Osteoblast (primary cell): Measurements from ENCODE around the gene CHD2. TPM values are rescaled to one million over a fixed set of nuclear protein-coding genes. Genes with fewer than 3 reads are reported as not detected.

ENCODE experiments used
- DNase-seq: peaks from one replicate; pipeline ENCODE4 v3.0.0; 2011; ENCODE audit warnings: low spot score, mixed read lengths; ENCODE audit not compliant: insufficient read length; ENCODE audit errors: missing footprints
- H2AFZ ChIP-seq: 2 replicates; pipeline ENCODE4 v1.6.0; 2011; ENCODE audit warnings: mild to moderate bottlenecking, low read length
- H3K27ac ChIP-seq: 2 replicates; pipeline ENCODE4 v1.5.1; 2011; ENCODE audit warnings: mild to moderate bottlenecking, low read depth, low read length, moderate library complexity
- H3K27me3 ChIP-seq: 2 replicates; pipeline ENCODE4 v1.6.0; 2012; ENCODE audit warnings: mild to moderate bottlenecking, control low read depth, inconsistent platforms, low read length, moderate library complexity; ENCODE audit not compliant: insufficient read depth
- H3K36me3 ChIP-seq: 2 replicates; pipeline ENCODE4 v1.5.1; 2011; ENCODE audit warnings: mild to moderate bottlenecking, low read length, control low read depth, moderate library complexity; ENCODE audit not compliant: insufficient read depth
- H3K4me1 ChIP-seq: 2 replicates; pipeline ENCODE4 v1.5.1; 2011; ENCODE audit warnings: mild to moderate bottlenecking, low read length, control low read depth, moderate library complexity; ENCODE audit not compliant: insufficient read depth
- H3K4me2 ChIP-seq: 2 replicates; pipeline ENCODE4 v1.6.0; 2011; ENCODE audit warnings: mild to moderate bottlenecking, low read length; ENCODE audit not compliant: insufficient read depth
- H3K4me3 ChIP-seq: fragments of 200-600 bp; sonication (generic); 3 replicates; pipeline ENCODE4 v1.5.1; 2012; ENCODE audit warnings: mild to moderate bottlenecking, low read length, inconsistent platforms; ENCODE audit not compliant: insufficient read depth
- H3K79me2 ChIP-seq: 2 replicates; pipeline ENCODE4 v1.6.0; 2012; ENCODE audit warnings: mild to moderate bottlenecking, low read length, control low read depth, inconsistent platforms; ENCODE audit not compliant: insufficient read depth
- H3K9me3 ChIP-seq: 2 replicates; pipeline ENCODE4 v1.5.1; 2011; ENCODE audit warnings: low read depth, low read length, control low read depth
- H4K20me1 ChIP-seq: 2 replicates; pipeline ENCODE4 v1.6.0; 2012; ENCODE audit warnings: mild to moderate bottlenecking, low read length, control low read depth; ENCODE audit not compliant: insufficient read depth
- total RNA-seq: library from RNA; depleted of rRNA; stranded (reverse); fragments of >200 nt; gene quantifications from 2 replicates; pipeline ENCODE4 v1.2.3, GENCODE V29; 2012
- TF ChIP-seq, protein P1 (sequence below): IDR thresholded peaks from 2 replicates; pipeline ENCODE4 v1.5.1; 2011; ENCODE audit warnings: mild to moderate bottlenecking, low read depth, low read length, moderate library complexity; ENCODE audit errors: extremely low read depth

Gene CHD2
- total RNA-seq, 1 donor = 98.8 TPM

DNA sequence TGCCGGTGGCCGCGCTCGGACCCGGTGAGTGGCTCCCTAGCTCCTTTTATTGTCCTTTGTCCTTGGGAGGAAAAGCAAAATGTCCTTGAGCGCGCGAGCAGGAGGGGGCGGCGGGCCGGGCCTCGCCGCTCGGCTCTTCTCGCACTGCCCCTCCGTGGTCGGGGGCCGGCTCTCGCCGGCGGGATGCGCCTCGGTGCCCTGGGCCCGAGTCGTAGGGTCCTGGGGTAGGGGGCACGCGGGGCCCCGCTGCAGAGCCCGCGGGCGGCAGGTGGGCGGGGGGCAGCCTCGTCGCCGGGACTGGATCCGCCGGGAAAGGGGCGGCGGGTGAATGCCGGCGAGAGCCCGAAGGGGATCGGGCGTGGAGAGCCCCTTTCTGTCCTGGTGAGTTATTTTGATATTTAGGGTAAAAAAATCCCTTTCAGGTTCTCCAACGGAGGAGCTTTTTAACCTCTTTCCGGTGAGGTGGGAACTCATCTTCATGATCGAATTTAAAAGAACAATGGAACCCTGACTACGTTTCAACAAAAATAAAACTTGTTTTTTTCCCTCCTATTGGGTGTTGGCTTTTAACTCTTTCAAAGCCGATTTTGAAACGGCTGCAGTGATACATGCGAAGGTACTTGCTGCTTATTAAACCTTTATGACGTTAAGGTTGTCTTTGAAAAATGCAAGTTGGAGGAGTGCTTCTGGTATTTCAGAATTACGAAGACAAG, 16.8 kb upstream of the CHD2 start:
- TF ChIP-seq, protein P1, sequence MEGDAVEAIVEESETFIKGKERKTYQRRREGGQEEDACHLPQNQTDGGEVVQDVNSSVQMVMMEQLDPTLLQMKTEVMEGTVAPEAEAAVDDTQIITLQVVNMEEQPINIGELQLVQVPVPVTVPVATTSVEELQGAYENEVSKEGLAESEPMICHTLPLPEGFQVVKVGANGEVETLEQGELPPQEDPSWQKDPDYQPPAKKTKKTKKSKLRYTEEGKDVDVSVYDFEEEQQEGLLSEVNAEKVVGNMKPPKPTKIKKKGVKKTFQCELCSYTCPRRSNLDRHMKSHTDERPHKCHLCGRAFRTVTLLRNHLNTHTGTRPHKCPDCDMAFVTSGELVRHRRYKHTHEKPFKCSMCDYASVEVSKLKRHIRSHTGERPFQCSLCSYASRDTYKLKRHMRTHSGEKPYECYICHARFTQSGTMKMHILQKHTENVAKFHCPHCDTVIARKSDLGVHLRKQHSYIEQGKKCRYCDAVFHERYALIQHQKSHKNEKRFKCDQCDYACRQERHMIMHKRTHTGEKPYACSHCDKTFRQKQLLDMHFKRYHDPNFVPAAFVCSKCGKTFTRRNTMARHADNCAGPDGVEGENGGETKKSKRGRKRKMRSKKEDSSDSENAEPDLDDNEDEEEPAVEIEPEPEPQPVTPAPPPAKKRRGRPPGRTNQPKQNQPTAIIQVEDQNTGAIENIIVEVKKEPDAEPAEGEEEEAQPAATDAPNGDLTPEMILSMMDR = no peak
- peak overlapping the region; percentile 93 for H3K4me3 ChIP-seq

DNA sequence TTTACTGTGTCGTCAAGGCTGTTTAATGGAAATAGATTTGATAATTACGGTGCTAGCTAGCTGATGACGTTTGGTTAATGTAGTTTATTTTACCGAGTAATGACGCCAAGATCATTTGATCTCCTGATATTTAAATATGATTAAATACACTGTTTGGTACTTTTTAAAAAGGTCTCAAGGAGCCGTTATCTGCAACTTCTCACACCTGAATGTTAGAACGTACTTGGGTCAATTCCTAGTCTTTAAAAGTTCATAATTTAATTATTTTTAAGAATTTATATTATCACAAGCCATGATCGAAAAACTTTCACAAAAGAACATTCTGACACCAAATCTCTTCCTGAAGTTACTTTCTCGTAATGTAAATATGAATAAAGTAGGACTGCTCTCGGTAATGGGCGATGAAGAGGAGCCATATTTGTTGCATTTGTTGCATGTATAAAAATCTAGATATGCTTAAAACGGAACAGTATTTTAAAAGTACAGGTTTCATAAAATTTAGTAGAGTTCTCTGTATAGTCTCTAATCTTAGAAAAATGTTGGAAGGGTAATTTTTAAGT, 16.2 kb upstream of the CHD2 start:
- Histone ChIP-seq H3K36me3 (peaks cover 25% of the 10 kb centered on the region), H3K79me2 (peaks cover 61% of the 10 kb centered on the region), H3K4me3 (peak overlapping the region; percentile 93), H3K27me3 (no peaks in the 10 kb centered on the region), H3K4me1 (peaks cover 37% of the 10 kb centered on the region), H4K20me1 (peaks cover 13% of the 10 kb centered on the region), H3K27ac (peak overlapping the region; percentile 90), H3K4me2 (peak overlapping the region; percentile 93), H2AFZ (no peak overlapping the region), H3K9me3 (no peaks in the 10 kb centered on the region)
- DNase-seq = no peak
- TF ChIP-seq, protein P1 = no peak

More for the DNA sequence above, 16.8 kb upstream of the CHD2 start:
- Histone ChIP-seq H3K9me3 (no peaks in the 10 kb centered on the region), H3K4me1 (peaks cover 37% of the 10 kb centered on the region), H3K79me2 (peaks cover 55% of the 10 kb centered on the region), H3K27ac (peak overlapping the region; percentile 90), H3K27me3 (no peaks in the 10 kb centered on the region), H4K20me1 (peaks cover 13% of the 10 kb centered on the region), H3K4me2 (peak overlapping the region; percentile 93), H2AFZ (no peak overlapping the region), H3K36me3 (peaks cover 19% of the 10 kb centered on the region)
- DNase-seq = peak; percentile 65

DNA sequence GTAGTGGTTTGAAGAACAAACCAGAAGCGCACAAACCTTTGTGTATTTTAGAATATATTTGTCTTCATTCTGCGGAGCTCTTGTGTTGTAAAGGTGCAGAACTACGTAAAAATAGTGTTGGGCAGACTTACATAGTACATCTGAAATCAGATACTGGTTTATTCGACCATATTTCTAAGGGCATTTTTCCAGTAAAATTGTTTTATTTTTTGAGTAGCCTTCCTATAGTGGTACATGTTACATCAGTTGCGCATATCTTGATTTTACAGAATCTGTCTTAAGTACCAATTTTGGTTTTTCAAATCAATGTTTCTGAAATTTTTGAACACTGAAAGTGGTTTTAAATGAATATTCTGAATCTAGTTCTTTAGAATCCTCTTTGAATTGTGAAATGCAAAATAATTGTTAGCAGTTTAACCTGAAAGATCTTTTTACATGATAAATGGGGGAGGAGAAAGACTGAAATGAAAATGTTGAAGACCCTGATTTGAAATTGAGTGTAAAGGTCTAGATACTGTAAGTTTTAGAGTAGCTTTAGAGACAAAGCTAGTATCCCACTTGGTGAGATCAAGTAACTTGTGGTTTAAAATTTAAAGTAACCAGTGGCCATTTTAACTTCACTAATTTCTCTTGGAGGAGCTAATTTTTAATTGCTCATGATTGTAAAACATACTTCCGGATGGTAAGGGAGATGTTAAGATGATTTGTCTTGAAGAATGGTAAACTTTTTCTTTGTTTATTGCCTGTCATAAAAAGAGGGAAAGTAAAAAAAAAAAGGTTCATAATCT, 15.5 kb upstream of the CHD2 start:
- peaks cover 68% of the 10 kb centered on the region for H3K79me2 ChIP-seq
- peak overlapping the region; percentile 93 for H3K4me3 ChIP-seq
- peak overlapping the region; percentile 90 for H3K27ac ChIP-seq
- peak; percentile 84 for DNase-seq
- no peaks in the 10 kb centered on the region for H3K9me3 ChIP-seq
- peaks cover 37% of the 10 kb centered on the region for H3K4me1 ChIP-seq
- H4K20me1 ChIP-seq = peaks cover 14% of the 10 kb centered on the region
- H3K4me2 ChIP-seq = peak overlapping the region; percentile 93
- TF ChIP-seq, protein P1 = no peak
- H3K36me3 ChIP-seq = peaks cover 32% of the 10 kb centered on the region
- no peak overlapping the region for H2AFZ ChIP-seq
- no peaks in the 10 kb centered on the region for H3K27me3 ChIP-seq
